OCI-LY3 (cell line): ENCODE data around the gene NSG1.

Source experiments
- EZH2phosphoT487 ChIP-seq: fragments of 200-600 bp; shearing (Covaris generic); IDR thresholded peaks from 2 replicates; pipeline ENCODE4 v1.6.1; 2018; ENCODE audit warnings: antibody characterized with exemption, mixed run types, low read depth
- TF ChIP-seq, protein P1 (sequence below): fragments of 200-600, 300-600 bp; sonication (generic); IDR thresholded peaks from 2 replicates; pipeline ENCODE4 v1.5.1; 2014; ENCODE audit warnings: antibody characterized with exemption, low read length, low read depth

DNA sequence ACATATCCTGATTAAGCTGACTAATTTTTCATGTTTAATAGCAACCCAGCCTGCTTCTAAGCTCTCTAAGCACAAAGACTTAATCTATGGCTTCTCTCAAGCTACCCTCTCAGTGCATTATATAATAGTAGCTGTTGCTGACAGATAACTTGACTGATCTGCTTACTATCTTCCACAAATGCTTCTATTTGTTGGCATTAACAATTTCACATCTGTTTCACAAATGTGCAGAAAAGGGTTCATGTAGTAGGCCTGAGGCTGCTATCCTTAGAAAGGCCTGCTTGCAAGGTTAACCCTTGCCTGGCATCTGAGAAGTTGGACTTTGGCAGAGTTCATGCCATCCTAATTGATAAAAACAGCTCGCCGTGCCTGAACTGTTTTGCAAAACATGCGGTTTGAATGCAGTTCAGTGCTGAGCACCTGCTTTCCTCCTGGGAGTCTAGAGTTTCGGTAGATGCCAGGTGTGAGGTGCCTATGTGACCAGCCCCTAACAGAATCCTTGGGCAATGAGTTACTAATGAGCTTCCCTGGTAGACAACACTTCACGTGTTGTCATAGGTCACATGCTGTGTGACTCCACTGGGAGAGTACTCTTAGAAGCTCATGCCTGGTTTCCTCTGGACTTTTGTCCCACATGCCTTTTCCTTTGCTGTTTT is 68.4 kb downstream of the NSG1 start:
- TF ChIP-seq, protein P1, sequence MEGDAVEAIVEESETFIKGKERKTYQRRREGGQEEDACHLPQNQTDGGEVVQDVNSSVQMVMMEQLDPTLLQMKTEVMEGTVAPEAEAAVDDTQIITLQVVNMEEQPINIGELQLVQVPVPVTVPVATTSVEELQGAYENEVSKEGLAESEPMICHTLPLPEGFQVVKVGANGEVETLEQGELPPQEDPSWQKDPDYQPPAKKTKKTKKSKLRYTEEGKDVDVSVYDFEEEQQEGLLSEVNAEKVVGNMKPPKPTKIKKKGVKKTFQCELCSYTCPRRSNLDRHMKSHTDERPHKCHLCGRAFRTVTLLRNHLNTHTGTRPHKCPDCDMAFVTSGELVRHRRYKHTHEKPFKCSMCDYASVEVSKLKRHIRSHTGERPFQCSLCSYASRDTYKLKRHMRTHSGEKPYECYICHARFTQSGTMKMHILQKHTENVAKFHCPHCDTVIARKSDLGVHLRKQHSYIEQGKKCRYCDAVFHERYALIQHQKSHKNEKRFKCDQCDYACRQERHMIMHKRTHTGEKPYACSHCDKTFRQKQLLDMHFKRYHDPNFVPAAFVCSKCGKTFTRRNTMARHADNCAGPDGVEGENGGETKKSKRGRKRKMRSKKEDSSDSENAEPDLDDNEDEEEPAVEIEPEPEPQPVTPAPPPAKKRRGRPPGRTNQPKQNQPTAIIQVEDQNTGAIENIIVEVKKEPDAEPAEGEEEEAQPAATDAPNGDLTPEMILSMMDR = no peak
- no peak for TF ChIP-seq EZH2phosphoT487
